GM23338 (cell line): ENCODE data around the gene IRAK2.

Source experiments
- CREB1 ChIP-seq: fragments of 250-450 bp; sonication (Bioruptor Pico); IDR thresholded peaks from 2 replicates; pipeline ENCODE4 v1.5.0; 2020; ENCODE audit warnings: low read depth, mild to moderate bottlenecking, moderate library complexity
- CTCF ChIP-seq, 2 experiments: fragments of 200-600 bp in 1 of 2; sonication (generic) in 1 of 2; conservative IDR thresholded peaks; 2 replicates each; pipeline versions ENCODE4 v1.5.1 to v1.6.1; 2016 to 2017; ENCODE audit warnings: antibody characterized with exemption in 2 of 2, low read depth in 2 of 2, mild to moderate bottlenecking in 2 of 2, moderate library complexity in 1 of 2
- ETS1 ChIP-seq: IDR thresholded peaks from 2 replicates; pipeline ENCODE4 v1.6.1; 2016; ENCODE audit warnings: antibody characterized with exemption
- EZH2 ChIP-seq: fragments of 200-600 bp; sonication (generic); IDR thresholded peaks from one replicate; pipeline ENCODE4 v1.8.0; 2017; ENCODE audit warnings: antibody characterized with exemption, mild to moderate bottlenecking, low read depth; ENCODE audit not compliant: unreplicated experiment
- EZH2phosphoT487 ChIP-seq: fragments of 200-600 bp; sonication (generic); IDR thresholded peaks from one replicate; pipeline ENCODE4 v1.8.1; 2018; ENCODE audit warnings: antibody characterized with exemption; ENCODE audit not compliant: unreplicated experiment
- JUNB ChIP-seq: IDR thresholded peaks from one replicate; pipeline ENCODE4 v1.6.1; 2016; ENCODE audit warnings: antibody characterized with exemption; ENCODE audit not compliant: unreplicated experiment
- NANOG ChIP-seq: IDR thresholded peaks from 2 replicates; pipeline ENCODE4 v1.6.1; 2016; ENCODE audit warnings: antibody characterized with exemption, borderline replicate concordance
- POLR2AphosphoS5 ChIP-seq: IDR thresholded peaks from 2 replicates; pipeline ENCODE4 v1.6.1; 2016; ENCODE audit warnings: antibody characterized with exemption, low read depth
- REST ChIP-seq: IDR thresholded peaks from one replicate; pipeline ENCODE4 v1.6.1; 2018; ENCODE audit warnings: antibody characterized with exemption; ENCODE audit not compliant: unreplicated experiment
- STAT1 ChIP-seq: IDR thresholded peaks from one replicate; pipeline ENCODE4 v1.6.1; 2016; ENCODE audit warnings: antibody characterized with exemption; ENCODE audit not compliant: unreplicated experiment
- ZNF114 ChIP-seq: fragments of 250-450 bp; sonication (Bioruptor Pico); IDR thresholded peaks from 2 replicates; pipeline ENCODE4 v1.5.0; 2020; ENCODE audit warnings: mild to moderate bottlenecking, moderate library complexity
- ZNF331 ChIP-seq: fragments of 250-450 bp; sonication (Bioruptor Pico); IDR thresholded peaks from 2 replicates; pipeline ENCODE4 v1.5.0; 2020; ENCODE audit warnings: low read depth, mild to moderate bottlenecking, moderate library complexity
- ZNF462 ChIP-seq: fragments of 250-450 bp; sonication (Bioruptor Pico); IDR thresholded peaks from 2 replicates; pipeline ENCODE4 v1.5.0; 2020; ENCODE audit warnings: mild to moderate bottlenecking, moderate library complexity

GRCh38 chr3:10182950-10183349, 18.2 kb downstream of the IRAK2 start:
- no peak for TF ChIP-seq CTCF (conservative IDR thresholded peaks at IDR 0.05; ENCODE audit: low read depth in 2 of 2)
- no peak for TF ChIP-seq EZH2phosphoT487
- no peak for TF ChIP-seq POLR2AphosphoS5
- TF ChIP-seq REST = no peak
- no peak for TF ChIP-seq EZH2
- TF ChIP-seq ETS1 = no peak
- no peak for TF ChIP-seq STAT1
- no peak for TF ChIP-seq JUNB
- no peak for TF ChIP-seq CREB1 (CRISPR knock-in tag)
- no peak for TF ChIP-seq ZNF114 (CRISPR knock-in tag)
- TF ChIP-seq ZNF331 (CRISPR knock-in tag) = no peak
- TF ChIP-seq ZNF462 = no peak
- no peak for TF ChIP-seq NANOG
